ENCODE data around the gene RWDD2A.
"Not testable (repeated sequence)": the region's sequence is repeated elsewhere in the genome, so short reads cannot be mapped to it uniquely, and the experiment has no call there.

The RWDD2A gene

DNA sequence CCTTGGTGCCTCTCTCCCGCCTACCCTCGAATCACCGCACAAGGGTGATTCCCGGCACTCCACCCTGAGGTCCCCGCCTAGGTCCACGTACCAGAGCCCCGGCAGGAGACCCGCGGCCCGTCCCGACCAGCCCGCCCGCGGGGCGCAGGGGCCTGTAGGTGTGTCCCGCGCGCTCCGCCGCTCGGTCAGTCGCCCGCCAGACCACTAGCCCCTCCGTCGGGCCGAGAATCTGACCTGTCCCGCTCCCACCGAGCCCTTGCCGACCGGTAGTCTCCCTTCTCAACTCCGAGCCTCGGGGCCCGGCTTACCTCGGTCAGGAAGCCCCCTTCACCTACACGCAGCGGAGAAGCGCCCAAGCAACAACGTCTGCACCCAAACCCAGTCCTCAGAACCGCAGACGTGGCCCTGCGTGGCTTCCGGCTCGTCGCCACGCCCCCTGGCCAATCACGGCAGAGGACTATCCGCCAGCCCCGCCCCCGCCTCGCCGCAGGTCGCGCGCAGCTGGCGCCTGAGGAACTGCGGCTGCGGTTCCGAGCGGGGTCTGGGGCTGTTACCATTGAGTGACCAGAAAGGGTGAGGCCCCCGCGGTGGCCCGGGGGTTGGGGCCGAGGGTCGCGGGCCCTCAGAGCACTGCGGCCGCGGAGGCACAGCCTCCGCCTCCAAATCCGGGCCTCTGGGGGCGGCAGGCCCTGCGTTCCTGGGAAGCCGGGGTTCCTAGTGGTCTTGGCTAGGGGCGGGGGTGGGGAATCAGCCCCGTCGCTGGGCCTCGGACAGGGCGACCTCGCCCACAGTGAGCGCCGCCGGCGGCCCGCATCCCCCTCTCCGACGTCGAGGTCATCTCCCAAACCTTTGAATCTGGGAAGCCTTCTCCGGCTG lies at the start of gene RWDD2A, which contains the start of gene PGM3:
Gene RWDD2A, plus strand, starts transcription at position 487 of the 876 bp plus-strand sequence. CDS start 1,095 bp downstream, outside the sequence.
Gene PGM3, minus strand, starts transcription at position 395 of the 876 bp plus-strand sequence. CDS start 2,253 bp downstream, outside the sequence.
- DNase-seq = peak; percentile 61

DNA sequence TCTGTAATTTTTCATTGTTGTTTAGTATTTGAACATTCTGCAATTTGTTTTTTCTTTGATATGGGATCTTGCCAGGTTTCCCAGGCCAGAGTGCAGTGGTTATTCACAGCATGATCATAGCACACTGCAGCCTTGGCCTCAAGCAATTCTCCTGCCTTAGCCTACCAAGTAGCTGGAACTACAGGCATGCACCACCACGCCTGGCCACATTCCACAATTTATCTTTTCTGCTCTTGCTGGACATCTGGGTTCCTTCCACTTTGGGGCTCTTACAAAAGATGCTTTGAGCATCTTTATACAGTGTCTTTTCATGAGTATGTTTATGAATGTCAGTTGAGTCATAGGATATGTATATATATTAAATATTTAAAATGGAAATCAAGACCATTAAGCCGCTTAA lies 42.0 kb upstream of the RWDD2A start:
- DNase-seq = no peak

DNA sequence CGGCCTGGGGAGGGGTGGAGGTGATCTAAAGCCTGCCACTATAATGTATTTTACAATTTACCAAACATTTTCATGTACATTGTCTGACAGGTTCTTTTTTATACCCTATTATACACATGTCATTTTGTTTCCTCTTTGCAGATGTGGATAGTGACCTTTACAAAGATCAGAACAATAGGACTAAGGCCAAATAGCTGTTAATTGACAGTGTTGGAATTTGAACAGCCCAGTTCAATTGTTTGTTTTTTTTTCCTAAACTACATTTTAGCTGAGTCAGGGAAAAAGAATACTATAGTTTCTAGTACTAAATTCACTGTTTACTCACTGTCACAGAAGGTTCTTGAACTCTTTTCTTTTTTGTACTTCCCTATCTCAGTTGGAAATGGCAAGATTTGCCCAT lies 40.2 kb upstream of the RWDD2A start:
- no peak for DNase-seq

DNA sequence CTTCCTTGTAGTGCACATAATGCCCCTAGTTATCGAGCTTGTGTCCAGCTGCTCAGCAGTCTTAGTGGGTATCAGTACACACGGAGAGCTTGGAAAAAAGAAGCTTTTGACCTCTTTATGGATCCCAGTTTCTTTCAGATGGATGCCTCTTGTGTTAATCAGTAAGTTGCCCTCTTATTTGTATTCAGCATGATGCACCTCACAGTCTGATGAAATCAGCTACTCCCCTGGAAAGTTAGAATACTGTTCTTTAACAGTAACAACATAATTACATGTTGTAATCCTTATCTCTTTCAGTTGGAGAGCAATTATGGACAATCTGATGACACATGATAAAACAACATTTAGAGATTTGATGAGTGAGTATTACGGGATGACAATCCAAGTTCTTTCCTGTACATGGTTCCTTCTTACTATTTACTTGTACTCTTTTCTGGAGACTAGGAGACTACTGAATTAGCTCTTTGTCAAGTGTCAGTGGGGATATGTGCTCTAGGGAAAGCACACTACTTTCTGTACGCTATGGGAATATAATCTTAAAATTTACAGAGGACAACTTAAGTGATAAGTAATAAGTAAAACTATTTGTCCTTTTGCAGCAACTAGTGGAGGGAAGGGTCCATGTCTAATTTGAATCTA lies 39.2 kb upstream of the RWDD2A start:
- DNase-seq = peak; percentile 2

DNA sequence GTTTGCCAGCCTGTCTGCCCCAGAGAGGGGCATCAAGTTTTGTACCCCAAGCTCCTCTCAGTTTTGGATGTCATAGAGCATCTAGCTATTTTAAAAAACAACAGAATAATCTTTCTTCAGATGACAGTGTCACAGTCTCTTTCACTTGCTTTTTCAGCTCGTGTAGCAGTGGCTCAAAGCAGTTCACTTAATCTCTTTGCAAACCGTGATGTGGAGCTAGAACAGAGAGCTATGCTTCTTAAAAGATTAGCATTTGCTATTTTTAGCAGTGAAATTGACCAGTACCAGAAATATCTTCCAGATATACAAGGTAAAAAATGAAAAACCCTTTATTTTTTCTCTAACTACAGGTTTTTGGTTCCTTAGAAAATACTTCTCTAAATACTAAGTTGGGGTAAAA lies 37.4 kb upstream of the RWDD2A start:
- DNase-seq = no peak

DNA sequence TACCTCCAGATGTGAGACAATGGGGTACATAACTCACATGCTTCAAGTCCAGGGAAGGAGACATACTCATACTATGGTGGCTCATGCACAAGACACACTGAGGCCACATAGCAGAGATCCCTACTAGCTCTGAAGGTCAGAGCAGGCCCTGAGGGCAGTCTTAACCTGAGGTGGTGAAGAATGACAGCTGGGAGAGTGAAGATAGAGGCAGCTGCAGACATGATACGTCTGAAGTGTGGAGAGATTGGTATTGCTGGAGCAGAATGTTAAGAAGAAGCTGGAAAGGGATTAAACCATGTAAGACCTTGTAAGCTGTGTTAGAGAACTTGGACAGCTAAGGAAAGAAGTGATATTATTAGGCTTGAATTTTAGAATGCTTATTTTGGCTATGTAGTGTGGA lies 33.0 kb upstream of the RWDD2A start:
- DNase-seq = no peak

DNA sequence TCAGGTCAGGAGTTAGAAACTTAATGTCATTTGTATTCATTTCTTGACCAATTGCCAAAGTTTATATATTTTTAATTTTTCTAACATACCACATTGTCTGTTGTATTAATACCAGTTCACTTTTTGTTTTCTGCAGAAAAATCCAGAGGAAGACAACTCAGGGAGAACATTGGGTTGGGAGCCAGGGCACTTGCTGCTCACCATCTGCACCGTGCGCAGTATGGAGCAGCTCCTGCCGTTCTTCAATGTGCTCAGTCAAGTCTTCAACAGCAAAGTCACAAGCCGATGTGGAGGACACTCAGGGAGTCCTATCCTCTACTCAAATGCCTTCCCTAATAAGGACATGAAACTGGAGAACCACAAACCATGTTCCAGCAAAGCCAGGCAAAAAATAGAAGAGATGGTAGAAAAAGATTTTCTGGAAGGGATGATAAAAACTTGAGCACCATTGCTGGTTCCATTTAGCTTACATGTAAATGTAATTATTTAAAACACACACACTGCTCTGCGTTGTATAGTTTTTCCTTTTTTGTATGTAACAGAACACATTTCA lies 25.4 kb upstream of the RWDD2A start:
- no peak for DNase-seq

DNA sequence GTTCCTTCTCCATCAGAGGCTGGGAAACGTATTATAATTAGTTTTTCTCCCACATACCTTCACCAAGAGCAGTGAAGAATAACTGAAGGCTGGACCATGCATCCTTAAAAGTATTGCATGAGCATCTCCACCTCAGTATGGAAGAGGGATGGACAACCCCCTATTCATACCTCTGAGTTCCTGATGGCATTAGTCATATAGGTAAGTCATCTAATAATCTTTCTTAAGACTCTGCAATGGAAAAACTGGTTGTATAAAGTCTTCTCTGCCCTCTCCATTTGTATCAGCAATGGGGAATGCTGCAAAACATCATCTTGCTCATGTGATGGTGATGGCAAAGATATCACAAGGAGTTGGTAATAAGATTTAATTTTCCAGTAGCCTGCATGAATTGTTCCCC lies 24.6 kb upstream of the RWDD2A start:
- no peak for DNase-seq

DNA sequence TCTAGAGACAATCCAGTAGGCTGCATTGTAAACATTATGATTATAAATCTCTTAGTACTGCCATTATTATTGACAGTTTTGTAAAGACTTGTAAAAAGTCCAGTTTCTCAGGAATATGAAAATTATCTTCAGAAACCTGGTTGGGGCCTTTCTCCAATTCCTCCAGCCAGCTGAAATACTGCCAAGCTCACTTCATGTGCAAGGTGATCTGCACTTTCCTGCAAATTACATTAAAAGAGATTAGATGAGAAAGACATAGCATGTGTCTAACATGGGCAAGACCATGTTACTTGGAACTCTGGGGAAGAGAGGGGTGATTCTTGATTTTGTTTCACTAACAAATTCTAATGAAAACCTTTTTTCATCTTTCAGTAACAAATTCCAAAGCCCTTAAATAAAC lies 24.1 kb upstream of the RWDD2A start:
- DNase-seq = no peak

DNA sequence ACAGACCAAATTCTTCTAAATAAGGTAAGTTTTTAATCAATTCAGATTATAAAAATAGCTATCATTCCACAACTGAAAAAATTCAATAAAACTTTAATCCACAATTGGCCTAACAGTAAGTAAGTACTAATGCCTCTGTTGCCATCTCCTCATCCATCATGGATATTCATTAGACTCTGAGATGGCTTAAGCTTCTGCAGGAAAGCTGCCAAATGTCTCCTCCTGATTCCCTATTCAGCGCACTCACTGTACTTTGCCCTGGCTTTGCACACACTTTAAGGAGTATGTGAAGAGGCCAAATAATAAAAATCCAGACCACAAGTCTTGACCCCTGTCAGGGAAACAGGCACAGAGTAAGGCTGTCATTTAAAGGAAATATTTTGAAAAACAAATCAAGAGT lies 23.6 kb upstream of the RWDD2A start:
- DNase-seq = no peak

DNA sequence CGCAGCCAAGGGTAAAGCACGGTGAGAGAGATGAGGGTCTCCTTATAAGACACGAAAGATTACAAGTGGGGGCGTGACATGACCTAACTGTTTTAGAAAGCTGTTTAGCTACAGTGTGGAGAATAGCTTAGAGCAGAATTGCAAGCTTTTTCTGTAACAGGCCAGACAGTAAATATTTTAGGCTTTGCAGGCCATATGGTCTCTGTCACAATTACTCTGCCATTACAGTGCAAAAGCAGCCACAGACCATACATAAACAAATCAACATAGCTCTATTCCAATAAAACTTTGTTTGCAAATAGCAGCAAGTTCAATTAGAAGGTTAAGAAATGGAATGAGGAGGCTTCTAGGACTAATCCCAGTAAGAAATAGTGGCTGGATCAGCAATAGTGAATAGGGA lies 16.9 kb upstream of the RWDD2A start:
- no peak for DNase-seq

DNA sequence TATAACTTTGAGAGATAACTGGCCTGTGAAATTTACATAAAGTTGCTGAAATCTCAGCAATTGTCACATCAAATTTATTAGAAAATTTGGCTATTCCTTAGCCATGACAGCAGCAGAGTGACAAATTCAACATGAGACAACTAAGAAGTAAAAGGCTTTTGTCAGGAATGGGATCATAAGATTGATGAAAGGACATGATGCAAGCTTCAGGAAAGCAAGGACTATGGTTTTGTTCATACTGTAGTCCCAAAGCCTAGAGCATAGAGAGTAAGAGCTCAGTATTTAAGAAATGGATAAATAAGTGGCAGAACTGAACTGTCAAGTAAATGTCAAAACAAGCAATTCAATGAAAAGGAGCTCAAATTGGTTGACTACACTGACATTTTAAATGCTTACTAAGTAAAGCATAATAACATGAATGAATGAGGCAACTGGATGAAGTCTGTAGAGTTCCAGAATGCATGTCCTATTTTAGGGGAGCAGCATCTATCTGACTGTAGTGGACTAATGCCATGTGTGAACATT lies 12.7 kb upstream of the RWDD2A start:
- no peak for DNase-seq

DNA sequence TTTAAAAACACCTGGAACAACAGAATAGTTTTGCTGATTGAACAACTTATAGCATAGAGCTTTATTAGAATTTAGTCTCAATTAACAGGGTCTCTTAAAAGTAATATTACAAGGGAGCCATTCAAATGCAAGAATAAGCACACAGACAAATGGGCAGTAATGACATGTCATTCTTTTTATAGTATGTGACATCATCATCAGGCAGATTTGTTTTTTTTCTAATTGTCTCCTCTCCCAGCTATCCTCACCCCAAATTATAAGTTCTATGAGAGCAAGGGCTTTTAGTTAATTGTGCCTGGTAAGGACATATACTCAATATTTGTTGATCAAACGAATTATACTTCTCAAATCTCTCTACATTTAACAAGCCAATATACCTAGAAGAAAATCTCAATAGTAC lies 11.0 kb upstream of the RWDD2A start:
- no peak for DNase-seq

DNA sequence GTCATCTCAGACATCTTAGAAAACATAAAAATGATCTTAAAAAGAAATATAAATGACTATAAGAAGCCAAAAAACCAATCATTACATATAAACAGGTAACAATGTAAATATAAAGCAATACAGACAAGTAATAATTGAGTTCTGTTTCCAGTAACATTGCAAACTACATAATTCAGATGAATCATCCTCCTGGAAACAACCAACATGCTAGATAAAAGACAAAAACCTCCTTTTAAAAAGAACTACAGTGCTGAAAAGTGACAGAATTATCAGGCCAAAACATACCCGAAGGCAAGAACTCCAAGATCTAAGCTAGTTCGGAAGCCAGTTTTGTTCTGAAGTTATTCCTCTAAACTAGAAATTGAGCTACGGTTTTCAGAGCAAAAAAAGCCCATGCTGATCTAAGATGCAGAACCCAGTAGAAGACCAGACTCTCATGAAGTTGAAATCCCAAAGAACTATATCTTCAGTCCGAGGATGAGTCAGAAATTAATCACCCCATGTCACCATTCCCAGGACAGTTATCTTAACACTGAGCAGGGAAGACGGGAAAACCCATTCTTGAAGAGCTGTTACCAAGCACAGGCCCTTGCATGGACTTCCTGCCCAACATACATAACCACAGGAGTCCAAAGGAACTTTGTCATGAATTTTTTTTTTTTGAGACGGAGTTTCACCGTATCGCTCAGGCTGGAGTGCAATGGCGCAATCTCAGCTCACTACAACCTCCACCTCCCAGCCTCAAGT lies 9.9 kb upstream of the RWDD2A start:
- DNase-seq = no peak

DNA sequence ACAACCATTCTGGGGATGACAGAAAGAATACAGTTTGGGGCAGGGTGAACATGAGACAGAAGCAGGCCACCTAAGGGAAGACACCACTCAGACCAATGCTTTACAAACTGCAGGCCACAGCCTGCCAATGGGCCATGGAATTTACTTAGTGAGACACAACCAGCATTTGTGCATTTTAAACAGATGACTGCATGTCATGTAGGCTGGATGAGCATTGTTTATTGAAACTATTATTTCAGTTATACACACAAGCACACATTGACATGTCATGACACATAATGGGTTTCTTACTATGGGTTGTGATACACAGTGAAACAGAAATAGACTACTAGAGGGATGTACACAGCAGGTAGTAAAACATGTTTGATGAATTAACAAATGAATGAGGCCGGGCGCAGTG lies 8.1 kb upstream of the RWDD2A start:
- no peak for DNase-seq

DNA sequence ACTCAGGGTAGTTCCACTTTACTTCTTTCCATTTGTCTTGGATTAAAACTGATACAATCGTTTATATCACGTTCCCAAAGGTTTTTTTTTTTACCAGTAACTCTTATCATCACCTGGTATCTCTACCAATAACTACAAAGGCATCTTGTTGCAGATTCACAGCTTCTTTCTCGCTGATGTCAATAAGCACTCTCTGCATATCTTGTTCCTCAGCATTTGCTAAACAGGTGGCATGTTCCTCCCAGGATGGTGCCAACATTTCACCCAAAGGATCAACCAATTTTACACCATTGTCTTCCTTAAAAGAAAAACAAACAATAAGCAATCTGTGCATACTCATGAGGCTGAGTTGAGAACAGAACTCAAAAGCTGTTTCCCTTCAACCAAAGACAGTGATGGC lies 4.7 kb upstream of the RWDD2A start:
- DNase-seq = no peak

DNA sequence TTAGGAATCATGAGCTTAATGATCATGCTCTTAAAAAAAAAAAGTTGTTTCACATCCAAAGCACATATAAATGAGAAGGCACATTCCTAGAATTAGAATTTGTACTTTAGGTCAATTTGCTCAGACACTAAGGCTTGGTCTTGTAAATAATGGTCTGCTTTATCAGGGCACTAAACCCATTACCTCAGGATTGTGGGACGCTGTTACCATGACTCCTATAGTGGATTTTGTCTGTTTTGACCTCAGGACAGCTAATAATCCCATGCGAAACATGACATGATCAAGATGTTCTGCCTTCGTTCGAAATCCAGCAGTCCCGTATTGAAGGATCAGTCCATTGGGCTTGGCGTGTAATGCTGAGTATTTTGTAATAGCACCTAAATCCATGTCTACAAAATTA lies 2.5 kb upstream of the RWDD2A start:
- no peak for DNase-seq

DNA sequence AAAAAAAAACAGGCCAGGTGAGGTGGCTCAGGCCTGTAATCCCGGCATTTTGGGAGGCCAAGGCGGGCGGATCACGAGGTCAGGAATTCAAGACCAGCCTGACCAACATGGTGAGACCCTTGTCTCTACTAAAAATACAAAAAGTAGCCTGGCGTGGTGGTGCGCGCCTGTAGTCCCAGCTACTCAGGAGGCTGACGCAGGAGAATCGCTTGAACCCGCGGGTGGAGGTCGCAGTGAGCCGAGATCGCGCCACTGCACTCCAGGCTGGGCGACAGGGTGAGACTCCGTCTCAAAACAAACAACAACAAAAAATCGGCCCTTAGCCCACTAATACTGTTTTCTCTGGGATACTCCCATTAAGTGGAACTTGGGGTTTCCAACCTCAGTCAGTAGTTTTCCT lies 1.2 kb upstream of the RWDD2A start:
- DNase-seq = not testable (repeated sequence)

DNA sequence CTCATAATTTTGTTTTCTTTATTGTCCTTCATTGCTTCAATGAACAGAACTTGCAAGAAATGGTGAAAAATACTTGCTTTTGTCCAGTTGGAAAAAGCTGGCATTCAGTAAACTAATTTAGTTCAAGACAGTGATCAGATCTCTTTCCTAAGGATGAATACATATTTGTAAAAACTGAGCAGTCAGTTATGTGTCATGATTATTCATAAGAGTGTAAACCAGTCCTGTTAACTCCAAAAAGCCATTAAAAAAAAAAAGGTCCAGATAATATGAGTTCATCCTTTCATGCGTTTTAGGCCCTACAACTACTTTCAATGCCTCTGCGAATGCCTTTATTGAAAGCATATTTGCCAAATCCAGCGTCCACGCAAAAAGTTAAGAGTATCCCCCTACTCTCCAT lies 701 bp upstream of the RWDD2A start:
- DNase-seq = no peak

DNA sequence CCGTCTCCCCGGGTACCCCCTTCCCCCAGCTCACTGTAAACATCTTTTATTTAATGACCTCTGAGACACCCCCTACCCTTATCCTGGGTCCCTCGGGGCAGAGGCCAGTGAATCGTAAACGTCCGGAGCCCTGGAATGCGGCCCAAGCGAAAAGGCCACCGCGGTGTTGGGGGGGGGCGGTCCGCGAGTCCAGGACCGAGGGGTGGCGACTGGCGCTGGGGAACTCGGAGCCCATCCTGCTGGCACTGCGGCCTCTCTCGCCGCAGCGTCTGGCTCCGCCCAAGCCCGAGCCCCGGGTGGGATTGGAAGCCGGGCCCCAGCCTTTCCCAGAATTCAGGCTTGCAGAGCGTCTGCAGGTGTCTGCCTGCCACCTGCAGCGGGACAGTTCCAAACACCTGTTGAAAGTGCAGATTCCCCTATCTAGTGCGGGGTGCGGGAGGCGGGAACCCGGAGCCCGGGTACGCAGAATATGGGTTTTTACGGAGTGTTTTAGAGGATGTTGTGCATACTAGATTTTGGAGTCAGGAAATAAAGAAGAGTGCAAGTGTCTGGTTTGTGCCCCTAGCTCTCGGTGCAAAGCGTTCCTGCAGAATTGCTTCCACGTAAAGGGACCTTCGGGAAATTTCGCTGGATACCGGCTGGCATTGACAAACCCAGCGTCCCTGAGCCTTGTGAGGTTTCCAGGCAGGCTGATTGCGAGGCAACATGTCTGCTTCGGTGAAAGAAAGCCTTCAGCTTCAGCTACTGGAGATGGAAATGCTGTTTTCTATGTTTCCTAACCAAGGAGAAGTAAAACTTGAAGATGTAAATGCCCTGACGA lies 800 bp downstream of the RWDD2A start:
- peak; percentile 40 for DNase-seq

DNA sequence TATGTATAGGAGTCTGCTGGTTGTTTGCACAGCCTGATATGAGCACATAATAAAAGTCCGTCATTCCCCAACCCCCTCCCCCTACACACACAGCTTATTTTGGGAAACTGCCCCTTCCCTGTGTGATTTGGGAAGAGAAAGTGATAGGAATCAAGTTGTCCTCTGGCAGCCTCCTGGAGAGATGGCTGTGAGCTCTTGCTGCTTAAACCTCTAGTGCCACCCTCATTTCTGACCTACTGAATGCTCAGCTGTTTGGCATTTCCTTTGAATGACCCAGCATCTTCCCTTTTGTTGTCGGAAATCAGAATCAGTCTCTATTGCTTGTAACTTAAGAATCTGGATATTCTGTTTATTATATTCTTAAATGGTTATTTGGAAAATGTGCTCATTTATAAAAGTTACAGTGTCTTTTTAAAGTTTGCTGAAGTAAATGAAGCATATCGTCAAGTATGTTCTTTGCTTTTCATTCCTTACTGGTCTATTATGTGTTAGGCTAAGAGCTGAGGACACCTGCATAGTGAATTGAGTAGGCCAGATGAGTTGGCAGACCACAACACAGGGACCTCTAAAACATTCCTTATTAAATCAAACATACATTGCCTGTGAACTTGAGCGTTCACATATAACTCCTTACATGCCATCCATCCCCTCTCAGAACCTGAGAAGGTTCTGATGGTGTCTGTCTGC lies 5.5 kb downstream of the RWDD2A start:
- no peak for DNase-seq
